Ishikawa (cell line): ENCODE measurements around the gene VGLL1.

ENCODE experiments used
- CEBPB ChIP-seq: IDR thresholded peaks from 2 replicates; pipeline ENCODE4 v1.6.1; 2012
- CREB1 ChIP-seq: IDR thresholded peaks from 2 replicates; pipeline ENCODE4 v1.6.1; 2012; ENCODE audit warnings: low read depth
- EGR1 ChIP-seq: IDR thresholded peaks from 2 replicates; pipeline ENCODE4 v1.6.1; 2012
- EP300 ChIP-seq: IDR thresholded peaks from 2 replicates; pipeline ENCODE4 v1.6.1; 2012; ENCODE audit warnings: borderline replicate concordance
- FOXM1 ChIP-seq: IDR thresholded peaks from 2 replicates; pipeline ENCODE4 v1.6.1; 2012; ENCODE audit warnings: low read depth, borderline replicate concordance
- NFIC ChIP-seq: IDR thresholded peaks from 2 replicates; pipeline ENCODE4 v1.6.1; 2012
- RAD21 ChIP-seq: IDR thresholded peaks from 2 replicates; pipeline ENCODE4 v1.6.1; 2012; ENCODE audit warnings: low read depth
- REST ChIP-seq: IDR thresholded peaks from 2 replicates; pipeline ENCODE4 v1.6.1; 2012; ENCODE audit warnings: low read depth, mild to moderate bottlenecking
- TAF1 ChIP-seq: IDR thresholded peaks from 2 replicates; pipeline ENCODE4 v1.6.1; 2012; ENCODE audit warnings: low read depth, mild to moderate bottlenecking
- TCF12 ChIP-seq: IDR thresholded peaks from 2 replicates; pipeline ENCODE4 v1.6.1; 2012; ENCODE audit warnings: low read depth
- TEAD4 ChIP-seq: IDR thresholded peaks from 2 replicates; pipeline ENCODE4 v1.6.1; 2012
- USF1 ChIP-seq: IDR thresholded peaks from 2 replicates; pipeline ENCODE4 v1.6.1; 2012
- YY1 ChIP-seq: IDR thresholded peaks from 2 replicates; pipeline ENCODE4 v1.6.1; 2012; ENCODE audit warnings: low read depth
- ZBTB7A ChIP-seq: IDR thresholded peaks from 2 replicates; pipeline ENCODE4 v1.6.1; 2012; ENCODE audit warnings: low read depth
- TF ChIP-seq, protein P1 (sequence below): IDR thresholded peaks from 2 replicates; pipeline ENCODE4 v1.6.1; 2012

VGLL1 gene

GRCh38 chrX:136586386-136586785, 54.4 kb downstream of the VGLL1 start:
- TF ChIP-seq, protein P1, sequence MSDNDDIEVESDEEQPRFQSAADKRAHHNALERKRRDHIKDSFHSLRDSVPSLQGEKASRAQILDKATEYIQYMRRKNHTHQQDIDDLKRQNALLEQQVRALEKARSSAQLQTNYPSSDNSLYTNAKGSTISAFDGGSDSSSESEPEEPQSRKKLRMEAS = no peak
- no peak for TF ChIP-seq CREB1
- TF ChIP-seq CEBPB = no peak
- no peak for TF ChIP-seq REST
- TF ChIP-seq TAF1 = no peak
- no peak for TF ChIP-seq YY1
- TF ChIP-seq RAD21 = no peak
- TF ChIP-seq ZBTB7A = no peak

DNA sequence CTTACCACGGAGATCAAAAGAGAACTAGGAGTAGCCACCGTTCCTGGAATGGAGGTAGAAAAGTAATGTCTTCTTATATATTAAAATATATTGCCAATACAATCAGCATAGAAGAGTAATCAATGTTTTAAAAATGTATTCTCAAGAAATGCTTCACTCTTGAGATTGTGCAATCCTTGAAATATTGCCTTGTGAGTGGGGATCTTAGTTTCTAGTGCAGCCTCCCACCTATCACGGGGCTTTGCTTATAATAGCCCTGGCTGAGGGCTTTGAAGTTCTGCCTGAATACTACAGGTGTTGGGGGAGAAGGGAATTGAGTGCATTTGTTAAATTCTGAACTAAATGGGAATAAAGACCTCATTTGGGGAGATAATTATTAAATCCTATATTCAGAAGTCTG, 55.5 kb downstream of the VGLL1 start:
- no peak for TF ChIP-seq USF1
- TF ChIP-seq CREB1 = no peak
- no peak for TF ChIP-seq RAD21
- no peak for TF ChIP-seq ZBTB7A
- TF ChIP-seq EP300 = no peak
- TF ChIP-seq TCF12 = no peak
- no peak for TF ChIP-seq TAF1
- TF ChIP-seq NFIC = no peak
- no peak for TF ChIP-seq TEAD4

DNA sequence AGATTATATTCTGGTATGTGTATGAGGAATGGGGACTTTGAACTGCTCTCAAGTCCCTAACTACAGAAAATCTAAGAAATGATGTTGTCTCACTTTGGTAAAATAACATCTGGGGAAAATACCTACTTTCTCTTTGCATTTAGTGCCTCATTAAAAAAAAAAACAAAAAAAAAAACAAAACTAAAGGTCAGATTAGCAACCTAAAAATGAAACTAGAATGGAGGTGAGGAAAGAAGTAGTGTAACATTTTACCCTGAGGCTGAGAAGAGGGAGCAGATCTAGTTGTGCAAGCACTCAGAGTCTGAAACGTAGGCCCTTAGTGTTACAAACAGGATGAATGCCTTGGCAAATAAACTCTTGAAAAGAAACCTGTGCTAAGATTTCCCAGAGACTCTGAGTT, 56.0 kb downstream of the VGLL1 start:
- TF ChIP-seq RAD21 (no peak), TEAD4 (no peak), EP300 (no peak), USF1 (no peak), TAF1 (no peak), FOXM1 (no peak), TCF12 (no peak), EGR1 (no peak), YY1 (no peak), REST (no peak)
- TF ChIP-seq, protein P1 = no peak

DNA sequence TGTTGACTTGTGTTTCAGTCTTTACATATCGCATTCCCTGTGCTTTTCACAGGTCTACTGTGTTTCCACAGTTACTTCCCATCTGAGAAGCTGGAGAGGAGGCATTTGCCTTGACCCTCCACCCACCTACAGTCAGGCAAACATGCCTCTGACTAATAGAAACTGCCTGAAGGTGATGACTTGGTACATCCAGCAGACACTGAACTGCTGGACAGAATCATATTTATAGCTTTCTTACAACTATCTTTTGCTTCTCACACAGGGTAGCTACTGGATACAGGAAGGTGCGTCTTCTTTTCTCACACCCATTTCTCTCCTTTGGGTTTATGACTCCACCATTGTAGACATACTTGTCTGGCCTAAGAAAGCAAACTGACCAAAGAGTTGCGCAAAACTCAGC, 58.0 kb downstream of the VGLL1 start:
- no peak for TF ChIP-seq EP300
- no peak for TF ChIP-seq EGR1
- TF ChIP-seq RAD21 = no peak
- TF ChIP-seq, protein P1 = no peak
- TF ChIP-seq REST = no peak
- TF ChIP-seq ZBTB7A = no peak
- TF ChIP-seq NFIC = no peak
- no peak for TF ChIP-seq FOXM1
- TF ChIP-seq CREB1 = no peak
- TF ChIP-seq CEBPB = no peak
- no peak for TF ChIP-seq YY1

- TF ChIP-seq CEBPB = no peak
- no peak for TF ChIP-seq TAF1
- TF ChIP-seq ZBTB7A = no peak
- TF ChIP-seq YY1 = no peak
- no peak for TF ChIP-seq USF1
- TF ChIP-seq FOXM1 = no peak
- TF ChIP-seq EP300 = no peak
- no peak for TF ChIP-seq NFIC
- TF ChIP-seq TCF12 = no peak
- TF ChIP-seq TEAD4 = no peak
- no peak for TF ChIP-seq RAD21
- TF ChIP-seq REST = no peak
- TF ChIP-seq EGR1 = no peak
- TF ChIP-seq CREB1 = no peak
- TF ChIP-seq, protein P1 = no peak
Observed at GRCh38 chrX:136597356-136597755, 65.3 kb downstream of the VGLL1 start.
